GM10248 (cell line): Measurements from ENCODE around the gene TPPP.
A peak's percentile ranks its signal among the peaks of the same experiment; 100 is the strongest.

Source experiments
- CTCF ChIA-PET: fragments of 300-600 bp; sonication (Branson Sonifier 250); formaldehyde crosslinking; extraction: SDS; loops from one replicate; lab custom pipeline; 2021; ENCODE audit warnings: antibody characterized with exemption; lab: Yijun Ruan, JAX
- POLR2A ChIA-PET: fragments of 350-650 bp; sonication (Branson Sonifier 250); formaldehyde crosslinking; extraction: SDS; loops from one replicate; lab custom pipeline; 2020; ENCODE audit warnings: antibody characterized with exemption; lab: Yijun Ruan, JAX
- DNase-seq: peaks from one replicate; pipeline ENCODE4 v3.0.0; 2012; ENCODE audit errors: extremely low spot score
- TF ChIP-seq, protein P1 (sequence below): IDR thresholded peaks from 2 replicates; pipeline ENCODE4 v1.5.1; 2012; ENCODE audit warnings: mild to moderate bottlenecking, low read depth; ENCODE audit errors: extremely low read depth, missing control alignments, control extremely low read depth

TPPP gene

GRCh38 chr5:673831-674629 lies 19.1 kb downstream of the TPPP start:
- no peak for DNase-seq
- TF ChIP-seq, protein P1, sequence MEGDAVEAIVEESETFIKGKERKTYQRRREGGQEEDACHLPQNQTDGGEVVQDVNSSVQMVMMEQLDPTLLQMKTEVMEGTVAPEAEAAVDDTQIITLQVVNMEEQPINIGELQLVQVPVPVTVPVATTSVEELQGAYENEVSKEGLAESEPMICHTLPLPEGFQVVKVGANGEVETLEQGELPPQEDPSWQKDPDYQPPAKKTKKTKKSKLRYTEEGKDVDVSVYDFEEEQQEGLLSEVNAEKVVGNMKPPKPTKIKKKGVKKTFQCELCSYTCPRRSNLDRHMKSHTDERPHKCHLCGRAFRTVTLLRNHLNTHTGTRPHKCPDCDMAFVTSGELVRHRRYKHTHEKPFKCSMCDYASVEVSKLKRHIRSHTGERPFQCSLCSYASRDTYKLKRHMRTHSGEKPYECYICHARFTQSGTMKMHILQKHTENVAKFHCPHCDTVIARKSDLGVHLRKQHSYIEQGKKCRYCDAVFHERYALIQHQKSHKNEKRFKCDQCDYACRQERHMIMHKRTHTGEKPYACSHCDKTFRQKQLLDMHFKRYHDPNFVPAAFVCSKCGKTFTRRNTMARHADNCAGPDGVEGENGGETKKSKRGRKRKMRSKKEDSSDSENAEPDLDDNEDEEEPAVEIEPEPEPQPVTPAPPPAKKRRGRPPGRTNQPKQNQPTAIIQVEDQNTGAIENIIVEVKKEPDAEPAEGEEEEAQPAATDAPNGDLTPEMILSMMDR = no peak
- ChIA-PET POLR2A (no interaction called here), CTCF (interaction anchor here (6.7 kb wide), 1 partner anchor 229 kb away, joined by 73 read pairs; no protein-coding TSS in a partner anchor)

GRCh38 chr5:673161-673830 lies 19.9 kb downstream of the TPPP start:
- ChIA-PET CTCF (interaction anchor here (0.9 to 6.7 kb wide), 2 partner anchors 219 to 230 kb away, joined by 3 to 73 read pairs; partner anchors contain the start of gene BRD9), POLR2A (no interaction called here)
- no peak for DNase-seq
- TF ChIP-seq, protein P1 = no peak

DNA sequence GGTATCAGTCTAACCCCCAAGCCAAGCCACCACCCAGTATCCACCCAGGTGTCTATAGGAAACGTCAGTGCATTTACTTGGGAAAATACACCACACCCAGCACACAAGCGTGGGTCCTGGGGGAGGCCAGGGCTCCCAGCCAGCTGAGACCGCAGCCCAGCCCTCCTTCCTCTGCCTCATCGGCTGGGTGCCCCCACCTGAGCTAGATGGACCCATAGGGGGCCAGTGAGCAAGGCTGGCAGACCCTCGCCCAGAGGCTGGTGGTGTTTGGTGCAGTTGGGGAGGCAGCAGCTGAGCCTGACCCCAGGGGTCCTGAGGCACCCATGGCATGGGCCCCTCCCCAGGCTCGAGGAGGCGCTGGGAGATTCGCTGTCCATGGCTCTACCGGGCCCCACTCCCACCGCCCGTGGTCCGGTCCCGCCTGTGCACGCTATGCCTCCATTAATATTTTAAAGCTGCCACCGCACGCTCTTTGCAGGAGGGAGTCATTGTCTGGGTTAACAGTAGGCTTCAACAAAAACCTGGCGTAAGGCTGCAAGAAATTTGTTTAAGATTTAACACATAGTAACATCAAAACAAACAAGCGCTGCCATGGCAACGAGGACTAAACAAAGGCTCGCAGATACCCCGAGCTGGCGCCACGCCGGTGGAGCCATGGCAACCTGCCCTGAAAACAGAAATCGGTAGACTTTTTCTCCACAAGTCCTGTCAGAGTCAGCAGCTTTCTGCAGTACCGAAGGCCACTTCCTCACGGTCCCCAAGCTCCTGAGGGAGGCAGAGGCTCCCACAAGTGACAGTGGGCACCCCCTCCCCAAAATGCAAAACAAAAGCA lies 20.6 kb downstream of the TPPP start:
- POLR2A ChIA-PET = no interaction called here
- TF ChIP-seq, protein P1 = no peak
- CTCF ChIA-PET = interaction anchor here (0.9 to 6.7 kb wide), 2 partner anchors 220 to 231 kb away, joined by 3 to 73 read pairs; partner anchors contain the start of gene BRD9
- DNase-seq = no peak

DNA sequence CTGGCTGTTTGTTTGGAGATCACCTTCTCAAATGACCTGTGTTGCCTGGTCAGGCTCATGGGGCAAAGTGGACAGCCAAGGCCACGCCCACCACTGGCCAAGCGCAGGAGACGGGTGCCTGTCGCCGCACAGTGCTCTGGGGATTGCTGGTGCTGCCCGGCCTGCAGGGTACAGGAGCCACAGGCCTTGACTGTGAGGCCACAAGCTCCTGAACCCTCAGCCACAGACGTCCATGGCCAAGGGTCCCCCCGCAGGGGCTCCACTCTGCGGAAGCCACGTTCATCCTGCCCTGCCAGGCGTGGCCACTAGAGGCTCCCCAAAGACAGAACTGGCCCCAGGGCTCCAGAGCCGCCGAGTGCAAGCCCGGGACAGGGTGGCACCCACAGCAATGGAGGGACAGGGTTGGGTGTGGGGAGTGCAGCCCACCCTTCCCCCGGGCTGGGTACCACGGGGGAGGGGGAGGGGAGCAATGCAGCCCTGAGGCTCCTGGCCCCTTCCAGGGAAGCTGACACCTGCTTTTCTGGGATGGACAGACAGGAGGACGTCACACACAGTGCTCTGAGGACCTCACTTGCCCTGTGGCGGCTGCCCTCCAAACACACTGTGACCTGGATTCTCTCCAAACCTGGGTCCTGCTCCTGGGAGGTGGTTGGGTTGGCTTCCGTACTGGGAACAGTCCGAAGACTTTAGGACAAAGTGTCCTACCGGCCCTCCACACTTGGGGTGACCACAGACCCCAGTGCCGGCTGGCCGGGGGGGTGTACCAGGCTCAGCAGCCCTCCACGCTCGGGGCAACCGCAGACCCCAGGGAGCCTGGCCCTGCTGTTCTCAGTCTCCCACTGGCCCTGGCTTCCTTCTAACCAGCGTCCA lies 21.5 kb downstream of the TPPP start:
- CTCF ChIA-PET = interaction anchor here (2.6 to 6.7 kb wide), 2 partner anchors 14 to 232 kb away, joined by 15 to 73 read pairs; no protein-coding TSS in a partner anchor
- POLR2A ChIA-PET = no interaction called here
- DNase-seq = peak; percentile 83
- TF ChIP-seq, protein P1 = peak; percentile 93

DNA sequence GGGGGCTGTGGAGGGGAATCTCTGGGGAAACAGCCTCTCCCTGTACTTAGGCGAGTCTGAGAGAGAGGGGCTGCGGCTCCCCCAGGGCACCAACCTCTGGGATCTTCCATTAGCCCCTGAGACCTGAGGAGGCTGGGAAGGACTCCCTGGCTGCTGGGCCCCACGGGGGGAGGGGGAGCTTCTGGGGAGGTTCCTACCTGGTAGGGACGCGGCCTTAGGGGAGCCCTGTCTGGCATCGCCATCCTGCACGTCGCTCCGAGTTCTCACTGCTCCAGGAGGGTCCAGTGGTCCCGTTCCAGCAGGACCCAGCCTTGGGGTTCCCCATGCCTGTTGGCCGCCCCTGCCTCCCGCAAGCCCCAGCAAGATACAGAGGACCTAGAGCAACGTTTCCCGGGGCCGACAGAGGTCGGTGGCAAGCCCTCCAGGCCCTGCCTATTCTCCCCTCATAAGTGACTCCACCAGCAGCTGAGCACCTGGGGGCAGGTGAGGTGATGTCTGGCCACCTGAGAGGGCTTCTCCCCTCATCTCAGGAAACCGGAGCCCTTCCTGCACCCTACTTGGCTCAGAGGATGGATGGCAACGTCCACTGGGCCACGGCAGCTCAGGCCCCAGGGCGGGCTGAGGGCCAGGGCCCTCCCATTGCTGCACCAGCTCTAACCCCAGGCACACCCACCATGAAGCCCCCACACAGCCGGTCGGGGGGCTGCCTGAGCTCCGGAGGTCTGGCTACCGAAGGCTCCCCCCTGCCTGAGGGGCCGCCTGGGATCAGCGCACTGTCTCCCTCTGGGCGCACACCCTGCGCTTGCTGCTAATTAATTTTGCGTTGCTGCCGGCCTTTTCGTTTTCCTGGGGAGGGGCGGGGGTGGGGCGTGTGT lies 22.5 kb downstream of the TPPP start:
- CTCF ChIA-PET = interaction anchor here (0.7 to 6.7 kb wide), 12 partner anchors 10 to 470 kb away, joined by 3 to 73 read pairs (median 4); no protein-coding TSS in a partner anchor
- TF ChIP-seq, protein P1 = no peak
- POLR2A ChIA-PET = no interaction called here
- no peak for DNase-seq
